IMR-90 (cell line): ENCODE results near the gene ATP1A4. TPM values are rescaled to one million over a fixed set of nuclear protein-coding genes. Genes with fewer than 3 reads are reported as not detected.

Experiments used
- ATAC-seq: fragments of 200-7000 bp; cut with Tn5 transposase; 2 replicates; pipeline ENCODE4 v1.9.1; 2020; ENCODE audit warnings: low read depth, mild to moderate bottlenecking, moderate library complexity
- BruUV-seq: library from RNA; stranded (reverse); fragments of 400-500 nt; replicated peaks from 2 replicates; lab custom pipeline; 2021; lab: Mats Ljungman, UMichigan
- CTCF ChIA-PET: fragments of 300-600 bp; formaldehyde crosslinking; extraction: SDS; loops from one replicate; lab custom pipeline; 2021; ENCODE audit warnings: antibody characterized with exemption; lab: Yijun Ruan, JAX
- POLR2A ChIA-PET: fragments of 300-600 bp; sonication (Branson Sonifier 250); formaldehyde crosslinking; loops from one replicate; lab custom pipeline; 2022; ENCODE audit warnings: antibody characterized with exemption; ENCODE audit not compliant: unreplicated experiment; lab: Charles Lee
- DNase-seq: peaks from one replicate; pipeline ENCODE4 v3.0.0; 2013
- H2AFZ ChIP-seq: replicated peaks from 2 replicates; pipeline ENCODE3; 2013; ENCODE audit warnings: low read length, mild to moderate bottlenecking; ENCODE audit not compliant: poor library complexity
- H2AK5ac ChIP-seq: 2 replicates; pipeline ENCODE4 v1.6.1; 2013; ENCODE audit warnings: low read depth, low read length, inconsistent platforms
- H2AK9ac ChIP-seq: replicated peaks from 2 replicates; pipeline ENCODE3; 2013; ENCODE audit warnings: mild to moderate bottlenecking, low read depth, low read length, moderate library complexity; ENCODE audit not compliant: poor library complexity
- H2BK120ac ChIP-seq: 2 replicates; pipeline ENCODE4 v1.6.1; 2013; ENCODE audit warnings: low read depth, low read length, inconsistent platforms
- H2BK15ac ChIP-seq: 3 replicates; pipeline ENCODE4 v1.6.1; 2013; ENCODE audit warnings: low read depth, low read length, inconsistent platforms
- H2BK20ac ChIP-seq: 2 replicates; pipeline ENCODE4 v1.6.1; 2013; ENCODE audit warnings: low read depth, mild to moderate bottlenecking, inconsistent platforms, low read length, moderate library complexity
- H2BK5ac ChIP-seq: 2 replicates; pipeline ENCODE4 v1.6.1; 2013; ENCODE audit warnings: mild to moderate bottlenecking, low read depth, low read length, inconsistent platforms; ENCODE audit not compliant: poor library complexity, severe bottlenecking
- H3K14ac ChIP-seq: replicated peaks from 2 replicates; pipeline ENCODE4 v1.6.1; 2013; ENCODE audit warnings: low read depth, low read length, inconsistent platforms
- H3K18ac ChIP-seq: 2 replicates; pipeline ENCODE4 v1.6.1; 2013; ENCODE audit warnings: low read depth, low read length, control low read depth
- H3K23ac ChIP-seq: 2 replicates; pipeline ENCODE4 v1.6.1; 2013; ENCODE audit warnings: low read depth, low read length, inconsistent platforms
- H3K27ac ChIP-seq: 2 replicates; pipeline ENCODE4 v1.5.1; 2013; ENCODE audit warnings: mild to moderate bottlenecking, control low read depth, low read length; ENCODE audit not compliant: insufficient read depth
- H3K27me3 ChIP-seq: 2 replicates; pipeline ENCODE4 v1.6.1; 2013; ENCODE audit warnings: low read length; ENCODE audit not compliant: control insufficient read depth, insufficient read depth
- H3K36me3 ChIP-seq: 2 replicates; pipeline ENCODE4 v1.6.1; 2013; ENCODE audit warnings: low read length, mixed read lengths; ENCODE audit not compliant: control insufficient read depth, insufficient read depth
- H3K4ac ChIP-seq: 2 replicates; pipeline ENCODE4 v1.6.1; 2013; ENCODE audit warnings: low read depth, low read length, inconsistent platforms
- H3K4me1 ChIP-seq: 2 replicates; pipeline ENCODE4 v1.6.1; 2013; ENCODE audit warnings: low read length, mixed read lengths; ENCODE audit not compliant: control insufficient read depth, insufficient read depth
- H3K4me2 ChIP-seq: 2 replicates; pipeline ENCODE4 v1.6.1; 2013; ENCODE audit warnings: low read depth, mild to moderate bottlenecking, control low read depth, low read length, moderate library complexity
- H3K4me3 ChIP-seq: 2 replicates; pipeline ENCODE4 v1.5.1; 2013; ENCODE audit warnings: low read depth, mild to moderate bottlenecking, control low read depth, low read length, moderate library complexity; ENCODE audit not compliant: insufficient read depth
- H3K56ac ChIP-seq: 2 replicates; pipeline ENCODE4 v1.6.1; 2013; ENCODE audit warnings: low read length, inconsistent platforms; ENCODE audit not compliant: insufficient read depth; ENCODE audit errors: extremely low read depth
- H3K79me1 ChIP-seq, 2 experiments: 2 replicates each; pipeline ENCODE4 v1.6.1; 2013; ENCODE audit warnings: low read length in 2 of 2, inconsistent platforms in 1 of 2, low read depth in 1 of 2
- H3K9ac ChIP-seq: 2 replicates; pipeline ENCODE4 v1.6.1; 2013; ENCODE audit warnings: low read depth, low read length, control low read depth
- H3K9me1 ChIP-seq: 2 replicates; pipeline ENCODE4 v1.6.1; 2013; ENCODE audit warnings: low read length, inconsistent platforms; ENCODE audit not compliant: insufficient read depth
- H3K9me3 ChIP-seq: 2 replicates; pipeline ENCODE4 v1.6.1; 2013; ENCODE audit warnings: low read length; ENCODE audit not compliant: control insufficient read depth, insufficient read depth
- H4K20me1 ChIP-seq: 2 replicates; pipeline ENCODE4 v1.6.1; 2013; ENCODE audit warnings: low read length, inconsistent platforms; ENCODE audit not compliant: insufficient read depth
- H4K5ac ChIP-seq: 2 replicates; pipeline ENCODE4 v1.6.1; 2013; ENCODE audit warnings: mild to moderate bottlenecking, low read depth, low read length, control low read depth
- H4K8ac ChIP-seq, 2 experiments: 2 replicates each; pipeline ENCODE4 v1.6.1; 2013; ENCODE audit warnings: low read depth in 2 of 2, low read length in 2 of 2, control low read depth in 1 of 2, inconsistent platforms in 1 of 2
- H4K91ac ChIP-seq: 2 replicates; pipeline ENCODE4 v1.6.1; 2013; ENCODE audit warnings: low read depth, low read length, inconsistent platforms; ENCODE audit not compliant: insufficient read depth
- BHLHE40 ChIP-seq: fragments of 150-350 bp; IDR thresholded peaks from 2 replicates; pipeline ENCODE4 v1.6.1; 2016; ENCODE audit warnings: mild to moderate bottlenecking, low read depth, low read length
- CTCF ChIP-seq: conservative IDR thresholded peaks from 2 replicates; pipeline ENCODE4 v1.5.1; 2012; ENCODE audit warnings: mild to moderate bottlenecking, low read depth, low read length, improper control_type of control experiment
- WGBS, 2 experiments: methylation state at CpG; one replicate each; pipeline versions ENCODE4 v1.1.5 to v1.1.7; 2013; ENCODE audit warnings: missing lambda C conversion rate in 2 of 2; ENCODE audit not compliant: insufficient read length in 1 of 2; ENCODE audit errors: extremely low coverage in 2 of 2; 5-methylcytosine and 5-hydroxymethylcytosine counted together
- dilution Hi-C: fragments of 300-500 bp; cut with HindIII; formaldehyde crosslinking; loops from one replicate; pipeline ENCODE4 v1.14.3; 2018; ENCODE audit warnings: low sequenced_read_pairs; ENCODE audit not compliant: unreplicated experiment
- in situ Hi-C: fragments of 300-500 bp; cut with MboI; formaldehyde crosslinking; loops from 3 replicates; pipeline ENCODE4 v1.14.3; 2019; ENCODE audit warnings: low sequenced_read_pairs, inconsistent platforms, mixed read lengths
- intact Hi-C: fragments of 100-400 bp; cut with micrococcal nuclease; formaldehyde crosslinking; loops from 2 replicates; pipeline ENCODE4 v1.10.0; 2022
- polyA plus RNA-seq, 3 experiments: library from polyadenylated mRNA; depleted of rRNA; stranded (reverse); fragments of >200 nt; gene quantifications; 2 replicates each; pipeline ENCODE4 v1.2.3, GENCODE V29; 2012; ENCODE audit warnings: low replicate concordance in 1 of 3
- total RNA-seq: library from RNA; depleted of rRNA; stranded (reverse); fragments of >200 nt; gene quantifications from 2 replicates; pipeline ENCODE4 v1.2.3, GENCODE V29; 2012

The ATP1A4 gene
- total and polyA plus RNA-seq, 2 of the 4 experiments (the other 2 are of a cell fraction), result not detected

- no peak overlapping the region for H4K91ac ChIP-seq
- WGBS, 2 experiments, result no CpG with 5 or more reads among the region's 4 CpGs
- peaks cover 53% of the 10 kb centered on the region for H3K36me3 ChIP-seq
- H3K4me3 ChIP-seq, result no peak overlapping the region
- H2BK20ac ChIP-seq, result no peak overlapping the region
- no peak overlapping the region for H3K27ac ChIP-seq
- ATAC-seq, result no peak
- no peak overlapping the region for H3K23ac ChIP-seq
- intact Hi-C loops (loop anchor here (5.0 kb wide), 1 partner anchor 70 kb away; no protein-coding TSS in a partner anchor), in situ Hi-C loops (no loop called here), dilution Hi-C loops (no loop called here)
- no peak overlapping the region for H2BK15ac ChIP-seq
- ChIA-PET CTCF (interaction anchor here (3.7 kb wide), 1 partner anchor 25 kb away, joined by 12 read pairs; no protein-coding TSS in a partner anchor), POLR2A (no interaction called here)
- H4K5ac ChIP-seq, result no peak overlapping the region
- no peak overlapping the region for H3K18ac ChIP-seq
- no peaks in the 10 kb centered on the region for H3K9me3 ChIP-seq
- no peak overlapping the region for H3K4me2 ChIP-seq
- no peak for DNase-seq
- H2BK5ac ChIP-seq, result no peak overlapping the region
- H3K79me1 ChIP-seq, result peaks cover 0 to 5% of the 10 kb centered on the region in 2 experiments; a peak in 1 of 4 replicates
- H3K27me3 ChIP-seq, result no peaks in the 10 kb centered on the region
- H4K20me1 ChIP-seq, result no peaks in the 10 kb centered on the region; the same call in 1 of the 2 replicates
- H2AK9ac ChIP-seq, result no peak overlapping the region
- no TSS peak for BruUV-seq
- no peak overlapping the region for H2BK120ac ChIP-seq
- H3K9ac ChIP-seq, result no peak overlapping the region
- H2AK5ac ChIP-seq, result no peak overlapping the region
- no peak overlapping the region for H3K4ac ChIP-seq
- H2AFZ ChIP-seq, result no peak overlapping the region
- H3K56ac ChIP-seq, result no peak overlapping the region
- peaks cover 6% of the 10 kb centered on the region; the same call in 1 of the 2 replicates for H3K9me1 ChIP-seq
- no peaks in the 10 kb centered on the region for H3K4me1 ChIP-seq
- no peak overlapping the region for H3K14ac ChIP-seq
- TF ChIP-seq CTCF (no peak), BHLHE40 (no peak)
- H4K8ac ChIP-seq, result no peak overlapping the region
Measured at GRCh38 chr1:160227034-160227433, 75.6 kb downstream of the ATP1A4 start.
